HUES64 (cell line): ENCODE measurements around the gene CEP70.

Source experiments
- H3K27ac ChIP-seq: 2 replicates; pipeline ENCODE4 v1.7.0; 2013; ENCODE audit warnings: low read depth, low read length, inconsistent platforms
- H3K27me3 ChIP-seq: 2 replicates; pipeline ENCODE4 v1.6.1; 2013; ENCODE audit warnings: mild to moderate bottlenecking, low read length; ENCODE audit not compliant: insufficient read depth
- H3K36me3 ChIP-seq: 2 replicates; pipeline ENCODE4 v1.6.1; 2013; ENCODE audit warnings: mild to moderate bottlenecking, low read length; ENCODE audit not compliant: insufficient read depth
- H3K4me1 ChIP-seq: 2 replicates; pipeline ENCODE4 v1.6.1; 2013; ENCODE audit warnings: mild to moderate bottlenecking, low read length, moderate library complexity; ENCODE audit not compliant: insufficient read depth
- H3K4me3 ChIP-seq: 2 replicates; pipeline ENCODE4 v1.5.1; 2013; ENCODE audit warnings: mild to moderate bottlenecking, low read length, moderate library complexity
- H3K9ac ChIP-seq: 2 replicates; pipeline ENCODE4 v1.6.1; 2013; ENCODE audit warnings: mild to moderate bottlenecking, low read depth, low read length
- H3K9me3 ChIP-seq: 2 replicates; pipeline ENCODE4 v1.6.1; 2013; ENCODE audit warnings: low read depth, low read length; ENCODE audit not compliant: insufficient read depth
- WGBS: fragments of 150-250, 120-280 bp; methylation state at CpG from one replicate; pipeline ENCODE4 v1.1.7; 2013; ENCODE audit warnings: missing lambda C conversion rate; 5-methylcytosine and 5-hydroxymethylcytosine counted together

Gene CEP70

GRCh38 chr3:138449490-138449889 lies 144.6 kb downstream of the CEP70 start:
- 0 out of 2 replicates have a peak, but pooled peaks cover 8% of the 10 kb centered on the region for H3K4me1 ChIP-seq
- no peaks in the 10 kb centered on the region for H3K36me3 ChIP-seq
- 98% methylated on average over 3 of the region's 3 CpGs for WGBS
- no peak overlapping the region for H3K27ac ChIP-seq
- no peak overlapping the region for H3K4me3 ChIP-seq
- no peaks in the 10 kb centered on the region for H3K27me3 ChIP-seq
- no peak overlapping the region for H3K9ac ChIP-seq
- no peaks in the 10 kb centered on the region for H3K9me3 ChIP-seq

DNA sequence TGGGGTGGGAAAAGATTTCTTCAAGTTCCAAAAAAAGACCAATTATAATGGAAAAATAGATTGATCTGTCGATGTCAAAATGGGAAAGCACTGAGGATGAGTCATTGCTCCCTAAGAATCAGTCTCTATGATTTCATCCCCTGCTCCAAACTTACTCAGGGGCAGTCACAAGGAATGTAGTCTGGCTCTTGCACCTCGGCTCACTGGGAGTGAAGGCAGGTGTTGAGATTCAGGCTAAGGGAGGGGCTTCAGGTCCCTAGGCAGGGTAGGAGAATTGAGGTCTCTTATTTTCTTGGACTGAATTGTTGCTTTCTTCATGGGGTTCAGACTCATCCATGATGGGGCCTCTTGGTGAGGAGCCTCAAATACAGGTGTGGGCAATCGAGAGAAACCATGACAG lies 145.4 kb downstream of the CEP70 start:
- no peaks in the 10 kb centered on the region for H3K9me3 ChIP-seq
- H3K36me3 ChIP-seq, result no peaks in the 10 kb centered on the region
- 0 out of 2 replicates have a peak, but pooled peaks cover 8% of the 10 kb centered on the region for H3K4me1 ChIP-seq
- 87% methylated on average over 3 of the region's 3 CpGs for WGBS
- no peak overlapping the region for H3K27ac ChIP-seq
- no peaks in the 10 kb centered on the region for H3K27me3 ChIP-seq
- H3K4me3 ChIP-seq, result no peak overlapping the region
- no peak overlapping the region for H3K9ac ChIP-seq

GRCh38 chr3:138445654-138446053 lies 148.4 kb downstream of the CEP70 start:
- Histone ChIP-seq H3K36me3 (no peaks in the 10 kb centered on the region), H3K27me3 (no peaks in the 10 kb centered on the region), H3K9ac (no peak overlapping the region), H3K27ac (no peak overlapping the region), H3K4me3 (no peak overlapping the region), H3K4me1 (peaks cover 15% of the 10 kb centered on the region; the same call in 1 of the 2 replicates), H3K9me3 (no peaks in the 10 kb centered on the region)
- 95% methylated on average over 4 of the region's 4 CpGs for WGBS

GRCh38 chr3:138445236-138445635 lies 148.8 kb downstream of the CEP70 start:
- H3K27me3 ChIP-seq, result no peaks in the 10 kb centered on the region
- peaks cover 14% of the 10 kb centered on the region; the same call in 1 of the 2 replicates for H3K4me1 ChIP-seq
- H3K4me3 ChIP-seq, result no peak overlapping the region
- H3K27ac ChIP-seq, result no peak overlapping the region
- 90% methylated on average over 7 of the region's 7 CpGs for WGBS
- no peaks in the 10 kb centered on the region for H3K9me3 ChIP-seq
- no peaks in the 10 kb centered on the region for H3K36me3 ChIP-seq
- H3K9ac ChIP-seq, result no peak overlapping the region
